ENCODE measurements around the gene STKLD1.

DNA sequence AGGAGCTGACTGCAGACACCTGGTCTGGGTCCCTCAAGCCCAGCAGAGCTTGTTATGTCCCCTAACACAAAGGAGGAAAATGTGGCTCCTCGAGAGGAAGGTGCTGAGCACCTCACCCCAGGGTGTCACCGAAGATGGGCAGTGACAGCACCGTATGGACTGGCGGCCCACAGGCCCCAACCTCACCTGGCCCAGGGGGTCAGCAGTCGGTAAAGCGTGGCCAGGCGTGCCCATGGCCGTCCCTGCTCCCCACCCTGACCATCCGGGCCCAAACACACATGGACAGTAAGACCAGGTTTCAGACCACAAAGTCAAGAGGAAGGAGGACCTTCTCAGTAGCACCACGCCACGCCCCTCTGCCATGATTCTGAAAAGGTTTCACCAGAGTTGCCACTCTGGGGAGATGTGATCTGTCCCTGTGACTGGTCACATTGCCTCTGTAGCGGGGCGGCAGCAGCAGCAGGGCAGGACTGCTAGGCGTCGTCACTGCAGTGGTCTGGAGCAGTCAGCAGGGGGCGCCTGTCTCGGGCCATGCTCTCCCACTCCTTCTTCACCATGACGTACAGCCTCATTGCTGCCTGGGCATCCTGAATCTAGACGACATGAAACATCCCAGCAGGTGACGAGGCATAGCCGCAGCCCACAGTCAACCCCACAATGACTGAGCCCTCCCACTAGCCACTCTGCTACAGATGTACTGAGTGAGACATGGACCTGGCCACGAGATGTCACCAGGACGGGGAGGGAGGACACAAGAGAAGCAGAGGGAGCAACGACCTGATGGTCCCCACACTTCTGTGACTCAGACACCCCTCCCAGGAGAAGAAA lies 30.5 kb downstream of the STKLD1 start:
- TF ChIP-seq, protein P1, sequence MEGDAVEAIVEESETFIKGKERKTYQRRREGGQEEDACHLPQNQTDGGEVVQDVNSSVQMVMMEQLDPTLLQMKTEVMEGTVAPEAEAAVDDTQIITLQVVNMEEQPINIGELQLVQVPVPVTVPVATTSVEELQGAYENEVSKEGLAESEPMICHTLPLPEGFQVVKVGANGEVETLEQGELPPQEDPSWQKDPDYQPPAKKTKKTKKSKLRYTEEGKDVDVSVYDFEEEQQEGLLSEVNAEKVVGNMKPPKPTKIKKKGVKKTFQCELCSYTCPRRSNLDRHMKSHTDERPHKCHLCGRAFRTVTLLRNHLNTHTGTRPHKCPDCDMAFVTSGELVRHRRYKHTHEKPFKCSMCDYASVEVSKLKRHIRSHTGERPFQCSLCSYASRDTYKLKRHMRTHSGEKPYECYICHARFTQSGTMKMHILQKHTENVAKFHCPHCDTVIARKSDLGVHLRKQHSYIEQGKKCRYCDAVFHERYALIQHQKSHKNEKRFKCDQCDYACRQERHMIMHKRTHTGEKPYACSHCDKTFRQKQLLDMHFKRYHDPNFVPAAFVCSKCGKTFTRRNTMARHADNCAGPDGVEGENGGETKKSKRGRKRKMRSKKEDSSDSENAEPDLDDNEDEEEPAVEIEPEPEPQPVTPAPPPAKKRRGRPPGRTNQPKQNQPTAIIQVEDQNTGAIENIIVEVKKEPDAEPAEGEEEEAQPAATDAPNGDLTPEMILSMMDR (IDR thresholded peaks at IDR 0.05; ENCODE audit: low read depth, low read length, poor library complexity, severe bottlenecking) = peak; percentile 96
- TF ChIP-seq EZH2phosphoT487 (IDR thresholded peaks at IDR 0.05; ENCODE audit: borderline replicate concordance, low read length) = no peak
